HepG2 (cell line): ENCODE data around the gene GIPC1. TPM values are rescaled to one million over a fixed set of nuclear protein-coding genes. Genes with fewer than 3 reads are reported as not detected.

Experiments used
- EEA1 ChIP-seq: sonication (generic); formaldehyde crosslinking; IDR thresholded peaks from 2 replicates; pipeline ENCODE4 v1.5.1; 2020; ENCODE audit warnings: mild to moderate bottlenecking, missing genetic modification reagents, borderline replicate concordance
- HDAC6 ChIP-seq: fragments of 200-600 bp; sonication (generic); IDR thresholded peaks from 2 replicates; pipeline ENCODE4 v1.7.0; 2017; ENCODE audit warnings: mild to moderate bottlenecking, antibody characterized with exemption, low read length, low read depth
- polyA plus RNA-seq, 8 experiments: library from polyadenylated mRNA; depleted of rRNA in 3 of 8; stranded (reverse) in 7 of 8; unstranded in 1 of 8; fragments of >200 nt; fragmentation: Illumina TruSeq in 4 of 8; extraction: Trizol in 4 of 8; gene quantifications; 2 replicates each; pipeline versions ENCODE4 v1.2.1 to v1.2.3, GENCODE V29; 2011 to 2016; ENCODE audit warnings: low read depth in 4 of 8, missing spikeins in 1 of 8, mixed read lengths in 1 of 8; ENCODE audit not compliant: insufficient read depth in 1 of 8
- total RNA-seq, 5 experiments: library from RNA; depleted of rRNA; stranded (reverse); fragments of >200 nt; fragmentation: Illumina TruSeq; extraction: Trizol; gene quantifications; 2 replicates each; pipeline ENCODE4 v1.2.3, GENCODE V29; 2016; ENCODE audit warnings: low read depth in 1 of 5
- TF ChIP-seq, protein P1 (sequence below): sonication (generic); formaldehyde crosslinking; IDR thresholded peaks from 2 replicates; pipeline ENCODE4 v1.5.0; 2020; ENCODE audit warnings: mild to moderate bottlenecking, missing genetic modification reagents, borderline replicate concordance
- TF ChIP-seq, protein P2 (sequence below): sonication (generic); formaldehyde crosslinking; conservative IDR thresholded peaks from 2 replicates; pipeline ENCODE4 v1.4.0; 2020; ENCODE audit warnings: mild to moderate bottlenecking, missing genetic modification reagents, moderate library complexity

The GIPC1 gene
- total and polyA plus RNA-seq, 2 of the 13 experiments (the other 11 are each of a cell fraction or from before 2014, with no cell fraction given), result 27.1 to 48.1 TPM

DNA sequence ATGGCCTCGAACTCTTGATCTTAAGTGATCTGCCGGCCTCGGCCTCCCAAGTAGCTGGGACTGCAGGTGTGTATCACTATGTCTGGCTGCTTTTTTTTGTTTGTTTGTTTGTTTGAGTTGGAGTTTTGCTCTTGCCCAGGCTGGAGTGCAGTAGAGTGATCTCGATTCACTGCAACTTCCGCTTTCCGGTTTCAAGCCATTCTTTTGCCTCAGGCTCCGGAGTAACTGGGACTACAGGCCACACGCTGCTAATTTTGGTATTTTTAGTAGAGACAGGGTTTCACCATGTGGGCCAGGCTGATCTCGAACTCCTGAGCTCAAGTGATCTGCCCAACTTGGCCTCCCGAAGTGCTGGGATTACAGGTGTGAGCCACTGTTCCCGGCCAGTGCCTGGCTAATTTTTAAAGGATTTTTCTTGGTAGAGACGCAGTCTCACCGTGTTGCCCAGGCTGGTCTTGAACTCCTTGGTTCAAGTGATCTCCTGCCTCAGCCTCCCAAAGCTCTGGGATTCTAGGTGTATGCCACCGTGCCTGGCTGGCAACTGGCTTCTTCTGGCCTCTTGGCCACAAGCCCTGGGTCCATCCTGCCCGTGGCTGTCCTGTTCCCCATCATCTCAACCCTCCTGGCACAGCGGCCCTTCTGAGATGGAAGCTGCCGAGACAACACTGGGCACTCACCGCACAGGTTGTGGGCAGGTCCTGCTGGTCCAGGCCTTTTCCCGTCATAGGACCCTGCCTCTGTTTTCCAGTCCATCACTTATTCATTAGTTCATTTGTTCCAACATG is 45.0 kb upstream of the GIPC1 start (continued):
- TF ChIP-seq, protein P1, sequence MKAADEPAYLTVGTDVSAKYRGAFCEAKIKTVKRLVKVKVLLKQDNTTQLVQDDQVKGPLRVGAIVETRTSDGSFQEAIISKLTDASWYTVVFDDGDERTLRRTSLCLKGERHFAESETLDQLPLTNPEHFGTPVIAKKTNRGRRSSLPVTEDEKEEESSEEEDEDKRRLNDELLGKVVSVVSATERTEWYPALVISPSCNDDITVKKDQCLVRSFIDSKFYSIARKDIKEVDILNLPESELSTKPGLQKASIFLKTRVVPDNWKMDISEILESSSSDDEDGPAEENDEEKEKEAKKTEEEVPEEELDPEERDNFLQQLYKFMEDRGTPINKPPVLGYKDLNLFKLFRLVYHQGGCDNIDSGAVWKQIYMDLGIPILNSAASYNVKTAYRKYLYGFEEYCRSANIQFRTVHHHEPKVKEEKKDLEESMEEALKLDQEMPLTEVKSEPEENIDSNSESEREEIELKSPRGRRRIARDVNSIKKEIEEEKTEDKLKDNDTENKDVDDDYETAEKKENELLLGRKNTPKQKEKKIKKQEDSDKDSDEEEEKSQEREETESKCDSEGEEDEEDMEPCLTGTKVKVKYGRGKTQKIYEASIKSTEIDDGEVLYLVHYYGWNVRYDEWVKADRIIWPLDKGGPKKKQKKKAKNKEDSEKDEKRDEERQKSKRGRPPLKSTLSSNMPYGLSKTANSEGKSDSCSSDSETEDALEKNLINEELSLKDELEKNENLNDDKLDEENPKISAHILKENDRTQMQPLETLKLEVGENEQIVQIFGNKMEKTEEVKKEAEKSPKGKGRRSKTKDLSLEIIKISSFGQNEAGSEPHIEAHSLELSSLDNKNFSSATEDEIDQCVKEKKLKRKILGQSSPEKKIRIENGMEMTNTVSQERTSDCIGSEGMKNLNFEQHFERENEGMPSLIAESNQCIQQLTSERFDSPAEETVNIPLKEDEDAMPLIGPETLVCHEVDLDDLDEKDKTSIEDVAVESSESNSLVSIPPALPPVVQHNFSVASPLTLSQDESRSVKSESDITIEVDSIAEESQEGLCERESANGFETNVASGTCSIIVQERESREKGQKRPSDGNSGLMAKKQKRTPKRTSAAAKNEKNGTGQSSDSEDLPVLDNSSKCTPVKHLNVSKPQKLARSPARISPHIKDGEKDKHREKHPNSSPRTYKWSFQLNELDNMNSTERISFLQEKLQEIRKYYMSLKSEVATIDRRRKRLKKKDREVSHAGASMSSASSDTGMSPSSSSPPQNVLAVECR (CRISPR knock-in tag), result no peak
- TF ChIP-seq EEA1 (CRISPR knock-in tag) (no peak), HDAC6 (no peak)
- TF ChIP-seq, protein P2, sequence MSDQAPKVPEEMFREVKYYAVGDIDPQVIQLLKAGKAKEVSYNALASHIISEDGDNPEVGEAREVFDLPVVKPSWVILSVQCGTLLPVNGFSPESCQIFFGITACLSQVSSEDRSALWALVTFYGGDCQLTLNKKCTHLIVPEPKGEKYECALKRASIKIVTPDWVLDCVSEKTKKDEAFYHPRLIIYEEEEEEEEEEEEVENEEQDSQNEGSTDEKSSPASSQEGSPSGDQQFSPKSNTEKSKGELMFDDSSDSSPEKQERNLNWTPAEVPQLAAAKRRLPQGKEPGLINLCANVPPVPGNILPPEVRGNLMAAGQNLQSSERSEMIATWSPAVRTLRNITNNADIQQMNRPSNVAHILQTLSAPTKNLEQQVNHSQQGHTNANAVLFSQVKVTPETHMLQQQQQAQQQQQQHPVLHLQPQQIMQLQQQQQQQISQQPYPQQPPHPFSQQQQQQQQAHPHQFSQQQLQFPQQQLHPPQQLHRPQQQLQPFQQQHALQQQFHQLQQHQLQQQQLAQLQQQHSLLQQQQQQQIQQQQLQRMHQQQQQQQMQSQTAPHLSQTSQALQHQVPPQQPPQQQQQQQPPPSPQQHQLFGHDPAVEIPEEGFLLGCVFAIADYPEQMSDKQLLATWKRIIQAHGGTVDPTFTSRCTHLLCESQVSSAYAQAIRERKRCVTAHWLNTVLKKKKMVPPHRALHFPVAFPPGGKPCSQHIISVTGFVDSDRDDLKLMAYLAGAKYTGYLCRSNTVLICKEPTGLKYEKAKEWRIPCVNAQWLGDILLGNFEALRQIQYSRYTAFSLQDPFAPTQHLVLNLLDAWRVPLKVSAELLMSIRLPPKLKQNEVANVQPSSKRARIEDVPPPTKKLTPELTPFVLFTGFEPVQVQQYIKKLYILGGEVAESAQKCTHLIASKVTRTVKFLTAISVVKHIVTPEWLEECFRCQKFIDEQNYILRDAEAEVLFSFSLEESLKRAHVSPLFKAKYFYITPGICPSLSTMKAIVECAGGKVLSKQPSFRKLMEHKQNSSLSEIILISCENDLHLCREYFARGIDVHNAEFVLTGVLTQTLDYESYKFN, result no peak
